GM13977 (cell line): ENCODE measurements around the gene LGR5.

Experiments
- DNase-seq: peaks from one replicate; pipeline ENCODE4 v3.0.0; 2012; ENCODE audit warnings: low spot score
- CTCF ChIP-seq: IDR thresholded peaks from 2 replicates; pipeline ENCODE4 v1.5.1; 2012; ENCODE audit warnings: mild to moderate bottlenecking, control low read depth; ENCODE audit not compliant: insufficient read depth; ENCODE audit errors: extremely low read depth, missing control alignments
- in situ Hi-C: fragments of 300-500 bp; cut with MboI; formaldehyde crosslinking; loops from one replicate; pipeline ENCODE4 v1.12.0; 2022; ENCODE audit warnings: low sequenced_read_pairs, low pct_unique_long_range_greater_than_20kb, mixed read lengths, inconsistent platforms; ENCODE audit not compliant: unreplicated experiment

LGR5 gene

DNA sequence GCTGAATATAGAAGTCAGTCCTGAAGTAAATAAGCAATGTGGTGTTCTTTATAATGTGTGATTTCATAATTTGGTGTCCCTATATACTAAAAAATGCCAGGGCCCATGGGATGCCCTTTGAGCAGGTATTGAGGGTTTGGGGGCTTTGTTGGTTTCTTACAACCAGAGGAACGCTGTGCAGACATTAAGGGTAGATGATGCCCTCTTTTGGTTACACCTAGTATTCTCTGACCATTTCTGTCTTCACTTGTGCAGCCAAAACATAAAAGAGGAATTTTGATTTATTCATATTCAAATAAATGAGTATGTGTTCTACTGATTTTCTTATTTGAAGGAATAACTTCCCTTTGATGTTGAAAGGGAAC lies 3.0 kb downstream of the LGR5 start:
- in situ Hi-C loops, result no loop called here
- TF ChIP-seq CTCF, result no peak

DNA sequence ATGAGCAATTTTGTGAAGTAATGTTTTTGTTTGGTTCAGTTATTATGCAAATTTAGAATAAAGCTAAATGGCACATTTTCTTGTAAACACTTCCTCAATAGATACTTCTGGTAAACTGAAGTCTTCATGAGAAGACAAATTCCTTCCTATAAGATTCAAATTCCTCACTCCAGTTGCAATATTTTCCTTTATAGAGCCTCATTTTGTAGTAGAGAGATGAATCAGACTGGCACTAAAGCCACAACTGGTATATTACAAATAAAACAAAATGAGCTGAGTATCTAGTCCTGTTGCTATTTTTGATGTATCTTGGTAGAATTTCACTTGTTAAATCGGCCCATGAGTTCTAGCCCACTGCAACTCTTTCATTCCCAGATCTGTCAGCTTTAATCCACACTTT lies 5.5 kb downstream of the LGR5 start:
- TF ChIP-seq CTCF, result no peak
- in situ Hi-C loops, result no loop called here
- no peak for DNase-seq

More for the DNA sequence above, 3.0 kb downstream of the LGR5 start:
- no peak for DNase-seq

DNA sequence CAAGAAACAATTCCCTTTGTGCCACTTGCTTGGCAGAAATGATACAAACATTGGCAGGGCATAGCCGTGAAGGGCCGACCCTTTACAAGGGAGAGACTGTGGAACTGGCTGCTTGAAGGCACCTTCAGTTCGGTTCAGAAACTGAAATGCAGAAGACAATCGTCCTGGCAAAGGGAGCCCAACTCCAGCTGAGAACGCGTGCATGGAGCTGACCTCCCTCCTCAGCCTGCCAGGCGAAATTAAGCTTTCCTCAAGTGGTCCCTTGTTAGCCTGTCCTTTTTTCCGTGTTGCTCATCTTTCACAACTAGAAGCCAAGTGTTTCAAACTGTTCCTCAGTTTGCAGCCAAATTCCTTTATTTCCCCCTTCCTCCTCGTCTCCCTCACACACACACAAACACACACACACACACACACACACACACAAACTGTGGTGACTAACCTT lies 8.1 kb downstream of the LGR5 start:
- DNase-seq, result no peak
- no peak for TF ChIP-seq CTCF
- in situ Hi-C loops, result no loop called here

DNA sequence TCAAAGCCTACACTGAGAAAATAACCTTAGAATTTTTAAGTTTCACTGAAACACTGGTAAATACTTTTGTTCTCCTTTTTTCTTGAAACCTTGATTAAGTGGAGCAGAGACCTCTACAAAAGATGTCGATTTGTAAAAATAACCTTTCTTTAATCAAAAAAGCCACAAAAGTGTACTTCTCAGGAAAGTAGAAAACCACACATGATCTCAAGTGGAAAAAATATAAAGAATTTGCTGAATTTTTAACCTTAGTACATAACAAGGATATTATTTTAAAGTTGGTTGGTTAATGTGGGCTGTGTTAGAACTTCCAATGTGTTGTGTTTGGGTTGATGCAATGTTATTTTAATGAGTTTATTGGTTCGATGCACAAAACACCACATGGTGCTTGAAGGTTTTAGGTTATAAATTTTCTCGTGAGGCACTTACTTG lies 8.6 kb downstream of the LGR5 start:
- no peak for DNase-seq
- in situ Hi-C loops, result no loop called here
- no peak for TF ChIP-seq CTCF

- in situ Hi-C loops, result no loop called here
- no peak for TF ChIP-seq CTCF
- no peak for DNase-seq
Measured at GRCh38 chr12:71449373-71450070, 9.9 kb downstream of the LGR5 start.

- no peak for DNase-seq
- in situ Hi-C loops, result no loop called here
- no peak for TF ChIP-seq CTCF
Measured at GRCh38 chr12:71452006-71452405, 12.4 kb downstream of the LGR5 start.
